ENCODE data around the gene EIF2AK3.

Gene EIF2AK3

GRCh38 chr2:88530081-88530480 is 97.2 kb downstream of the EIF2AK3 start:
- TF ChIP-seq CTCF (IDR thresholded peaks at IDR 0.05): no peak

- TF ChIP-seq CTCF (IDR thresholded peaks at IDR 0.05): no peak
Observed at GRCh38 chr2:88521445-88522073, 105.7 kb downstream of the EIF2AK3 start.

GRCh38 chr2:88517759-88518201 is 109.5 kb downstream of the EIF2AK3 start:
- TF ChIP-seq CTCF (IDR thresholded peaks at IDR 0.05): no peak
